Ascending aorta (tissue), 2 donors: ENCODE results near the gene MCC. TPM values are rescaled to one million over a fixed set of nuclear protein-coding genes. Genes with fewer than 3 reads are reported as not detected.

ENCODE experiments used
- DNase-seq, 2 donors: peaks; one replicate each; pipeline ENCODE4 v3.0.0-alpha.2; 2019; ENCODE audit warnings: low spot score in 2 of 2
- H3K27ac ChIP-seq, 2 donors: fragments of 200-600 bp; sonication (generic); one replicate each; pipeline ENCODE4 v1.5.1; 2016 to 2017; ENCODE audit warnings: mild to moderate bottlenecking in 1 of 2
- H3K27me3 ChIP-seq: fragments of 200-600 bp; sonication (generic); one replicate; pipeline ENCODE4 v1.5.1; 2017
- H3K36me3 ChIP-seq, 2 donors: fragments of 200-600 bp; sonication (generic); one replicate each; pipeline ENCODE4 v1.5.1; 2016
- H3K4me1 ChIP-seq, 2 donors: fragments of 200-600 bp; sonication (generic); one replicate each; pipeline ENCODE4 v1.5.1; 2016 to 2017; ENCODE audit warnings: mild to moderate bottlenecking in 1 of 2
- H3K4me3 ChIP-seq, 2 donors: fragments of 200-600 bp; sonication (generic); one replicate each; pipeline ENCODE4 v1.5.1; 2016 to 2017; ENCODE audit warnings: mild to moderate bottlenecking in 1 of 2
- H3K9me3 ChIP-seq, 2 donors: fragments of 200-600 bp; sonication (generic); one replicate each; pipeline ENCODE4 v1.5.1; 2016
- CTCF ChIP-seq, 3 experiments: fragments of 200-600 bp in 2 of 3; fragments of 450-650 bp in 1 of 3; sonication (generic) in 2 of 3; IDR thresholded peaks; one replicate each; pipeline ENCODE4 v1.5.1; 2016 to 2019; ENCODE audit warnings: antibody characterized with exemption in 3 of 3, mild to moderate bottlenecking in 1 of 3, moderate library complexity in 1 of 3
- intact Hi-C: fragments of 100-400 bp; cut with DNase I; formaldehyde crosslinking; loops from one replicate; pipeline ENCODE4 v1.15.1; 2023
- total RNA-seq: library from RNA; depleted of rRNA; stranded (reverse); fragments of >200 nt; gene quantifications from one replicate; pipeline ENCODE4 v1.1.0, GENCODE V29; 2016

Gene MCC
- total RNA-seq, 1 donor from 2014 or later = 67.9 TPM

- Histone ChIP-seq H3K4me3 (no peak overlapping the region), H3K36me3 (no peaks in the 10 kb centered on the region), H3K27me3 (no peaks in the 10 kb centered on the region), H3K4me1 (no peaks in the 10 kb centered on the region), H3K27ac (no peak overlapping the region), H3K9me3 (no peaks in the 10 kb centered on the region)
- DNase-seq = no peak
- intact Hi-C loops = no loop called here
- no peak for TF ChIP-seq CTCF (IDR thresholded peaks at IDR 0.05)
Observed at GRCh38 chr5:113145757-113146387, 342.4 kb downstream of the MCC start.

DNA sequence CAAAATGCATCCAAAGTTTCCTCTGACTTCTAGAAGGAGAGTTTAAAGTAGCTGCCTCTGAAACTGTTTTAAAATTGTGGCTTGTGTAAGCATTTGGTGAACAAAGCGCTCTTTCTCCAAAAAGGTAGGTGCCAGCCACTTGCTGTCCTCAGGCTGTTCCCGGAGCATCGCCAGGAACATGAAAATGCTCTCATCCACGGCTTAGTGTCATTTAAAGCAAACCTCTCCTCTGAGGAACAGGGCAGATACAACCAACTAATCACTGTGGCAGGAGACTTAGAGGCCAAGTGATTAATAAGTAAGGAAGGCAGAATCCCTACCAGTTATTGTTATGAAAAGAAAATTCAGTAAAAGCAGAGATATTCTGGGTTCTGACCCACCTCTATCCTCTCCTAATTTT is 346.1 kb downstream of the MCC start:
- TF ChIP-seq CTCF (IDR thresholded peaks at IDR 0.05) = no peak
- intact Hi-C loops = no loop called here
- no peak overlapping the region for H3K4me3 ChIP-seq
- no peaks in the 10 kb centered on the region for H3K27me3 ChIP-seq
- no peaks in the 10 kb centered on the region for H3K9me3 ChIP-seq
- no peak overlapping the region for H3K27ac ChIP-seq
- H3K4me1 ChIP-seq = no peaks in the 10 kb centered on the region
- no peak for DNase-seq
- H3K36me3 ChIP-seq = no peaks in the 10 kb centered on the region

- DNase-seq = no peak
- H3K27ac ChIP-seq = no peak overlapping the region
- intact Hi-C loops = no loop called here
Observed at GRCh38 chr5:113140837-113141671, 347.2 kb downstream of the MCC start.

GRCh38 chr5:113133211-113133975 is 354.9 kb downstream of the MCC start:
- DNase-seq = no peak
- H3K27ac ChIP-seq = no peak overlapping the region
- intact Hi-C loops = no loop called here

More at GRCh38 chr5:113140837-113141671, 347.2 kb downstream of the MCC start:
- Histone ChIP-seq H3K36me3 (no peaks in the 10 kb centered on the region), H3K27me3 (no peaks in the 10 kb centered on the region), H3K4me1 (no peaks in the 10 kb centered on the region), H3K9me3 (no peaks in the 10 kb centered on the region), H3K4me3 (no peak overlapping the region)
- no peak for TF ChIP-seq CTCF (IDR thresholded peaks at IDR 0.05)

GRCh38 chr5:113132564-113132963 is 355.7 kb downstream of the MCC start:
- Histone ChIP-seq H3K27me3 (no peaks in the 10 kb centered on the region), H3K4me3 (no peak overlapping the region), H3K27ac (no peak overlapping the region), H3K36me3 (no peaks in the 10 kb centered on the region), H3K9me3 (no peaks in the 10 kb centered on the region), H3K4me1 (no peaks in the 10 kb centered on the region)
- no peak for TF ChIP-seq CTCF (IDR thresholded peaks at IDR 0.05)
- DNase-seq = no peak
- intact Hi-C loops = no loop called here

More at GRCh38 chr5:113133211-113133975, 354.9 kb downstream of the MCC start:
- no peaks in the 10 kb centered on the region for H3K4me1 ChIP-seq
- H3K36me3 ChIP-seq = no peaks in the 10 kb centered on the region
- no peaks in the 10 kb centered on the region for H3K27me3 ChIP-seq
- H3K4me3 ChIP-seq = no peak overlapping the region
- H3K9me3 ChIP-seq = no peaks in the 10 kb centered on the region
- TF ChIP-seq CTCF (IDR thresholded peaks at IDR 0.05) = no peak
